Caco-2 (cell line): ENCODE measurements around the gene GGA1. TPM values are rescaled to one million over a fixed set of nuclear protein-coding genes. Genes with fewer than 3 reads are reported as not detected.

Experiments
- BruUV-seq: library from RNA; stranded (reverse); fragments of 400-500 nt; replicated peaks from 2 replicates; lab custom pipeline; 2021; lab: Mats Ljungman, UMichigan
- CTCF ChIA-PET: fragments of 300-600 bp; sonication (Branson Sonifier 250); formaldehyde crosslinking; loops from one replicate; lab custom pipeline; 2022; ENCODE audit warnings: antibody characterized with exemption; lab: Charles Lee
- POLR2A ChIA-PET: fragments of 300-600 bp; sonication (Branson Sonifier 250); formaldehyde crosslinking; loops from one replicate; lab custom pipeline; 2022; ENCODE audit warnings: antibody characterized with exemption; lab: Charles Lee
- DNase-seq, 2 experiments: peaks; one replicate each; pipeline versions ENCODE4 v3.0.0 to v3.0.0-alpha.2; 2020 to 2022
- H3K27me3 ChIP-seq: replicated peaks from 2 replicates; pipeline ENCODE4 v1.6.0; 2011; ENCODE audit warnings: low read length; ENCODE audit not compliant: control insufficient read depth, insufficient read depth
- H3K36me3 ChIP-seq: 2 replicates; pipeline ENCODE4 v1.5.1; 2011; ENCODE audit warnings: low read length; ENCODE audit not compliant: control insufficient read depth, insufficient read depth
- H3K4me1 ChIP-seq: fragments of 250-450 bp; sonication (Bioruptor Pico); 2 replicates; pipeline ENCODE4 v1.5.1; 2020; ENCODE audit warnings: mild to moderate bottlenecking
- H3K4me3 ChIP-seq: 2 replicates; pipeline ENCODE4 v1.5.1; 2011; ENCODE audit warnings: low read depth, mild to moderate bottlenecking, control low read depth, low read length
- H3K9me3 ChIP-seq: fragments of 250-450 bp; sonication (Bioruptor Pico); 2 replicates; pipeline ENCODE4 v1.5.1; 2020; ENCODE audit warnings: mild to moderate bottlenecking, moderate library complexity
- H3K27ac Mint-ChIP-seq: one replicate; pipeline ENCODE4 v1.8.0; 2022; ENCODE audit warnings: mixed read lengths; ENCODE audit not compliant: unreplicated experiment
- H3K27me3 Mint-ChIP-seq: one replicate; pipeline ENCODE4 v1.8.0; 2022; ENCODE audit warnings: mixed read lengths; ENCODE audit not compliant: insufficient read depth, unreplicated experiment
- H3K36me3 Mint-ChIP-seq: one replicate; pipeline ENCODE4 v1.8.0; 2022; ENCODE audit warnings: mild to moderate bottlenecking, mixed read lengths; ENCODE audit not compliant: insufficient read depth, unreplicated experiment
- H3K4me1 Mint-ChIP-seq: one replicate; pipeline ENCODE4 v1.8.0; 2022; ENCODE audit warnings: low read depth, mixed read lengths; ENCODE audit not compliant: unreplicated experiment
- H3K4me3 Mint-ChIP-seq: one replicate; pipeline ENCODE4 v1.8.0; 2022; ENCODE audit warnings: mild to moderate bottlenecking, moderate library complexity, mixed read lengths; ENCODE audit not compliant: unreplicated experiment
- H3K9me3 Mint-ChIP-seq: one replicate; pipeline ENCODE4 v1.8.0; 2022; ENCODE audit warnings: mixed read lengths; ENCODE audit not compliant: unreplicated experiment
- CTCF ChIP-seq, 2 experiments: fragments of 200-600 bp in 1 of 2; IDR thresholded peaks; 1 replicate in 1 of 2; 2 replicates in 1 of 2; pipeline versions ENCODE4 v1.5.1 to v1.8.0; 2011 to 2022; ENCODE audit warnings: antibody characterized with exemption in 1 of 2, control low read depth in 1 of 2, inconsistent platforms in 1 of 2, low read depth in 1 of 2, low read length in 1 of 2, mild to moderate bottlenecking in 1 of 2, moderate library complexity in 1 of 2; ENCODE audit not compliant: insufficient read depth in 1 of 2, severe bottlenecking in 1 of 2, unreplicated experiment in 1 of 2
- intact Hi-C: fragments of 100-400 bp; cut with micrococcal nuclease; formaldehyde crosslinking; loops from one replicate; pipeline ENCODE4 v1.10.0; 2022; ENCODE audit not compliant: unreplicated experiment
- total RNA-seq: library from RNA; stranded (reverse); gene quantifications from 2 replicates; pipeline ENCODE4 v1.2.3, GENCODE V29; 2022

GGA1 gene
- total RNA-seq, 1 experiment from 2014 or later: 65.7 TPM

GRCh38 chr22:37681556-37682049, 73.0 kb downstream of the GGA1 start:
- peak; percentile 81 to 82 for TF ChIP-seq CTCF (IDR thresholded peaks at IDR 0.05; ENCODE audit: insufficient read depth in 1 of 2, low read depth in 1 of 2, low read length in 1 of 2, severe bottlenecking in 1 of 2, unreplicated experiment in 1 of 2)
- no peaks in the 10 kb centered on the region; the same call in 1 of the 2 replicates for H3K27me3 ChIP-seq
- H3K9me3 Mint-ChIP-seq: no peaks in the 10 kb centered on the region
- H3K36me3 Mint-ChIP-seq: peaks cover 15% of the 10 kb centered on the region
- no peaks in the 10 kb centered on the region for H3K36me3 ChIP-seq
- DNase-seq: peak; percentile 81 to 84
- intact Hi-C loops: loop anchor here (1.0 to 10.0 kb wide), 3 partner anchors 38 to 144 kb away; partner anchors contain the start of gene GGA1
- H3K4me3 ChIP-seq: no peak overlapping the region
- CTCF ChIA-PET: interaction anchor here (0.6 to 2.0 kb wide), 10 partner anchors 14 to 132 kb away, joined by 3 to 43 read pairs (median 6); partner anchors contain the start of genes LGALS2 and PDXP
- H3K4me1 Mint-ChIP-seq: peaks cover 3% of the 10 kb centered on the region
- POLR2A ChIA-PET: interaction anchor here (0.6 to 1.2 kb wide), 2 partner anchors 39 to 73 kb away, joined by 3 read pairs; partner anchors contain the start of gene GGA1
- H3K27ac Mint-ChIP-seq: peak overlapping the region; percentile 62
- H3K9me3 ChIP-seq: no peaks in the 10 kb centered on the region
- no peak overlapping the region for H3K4me3 Mint-ChIP-seq
- peaks cover 16% of the 10 kb centered on the region; the same call in 1 of the 2 replicates for H3K4me1 ChIP-seq
- BruUV-seq: no TSS peak
- no peaks in the 10 kb centered on the region for H3K27me3 Mint-ChIP-seq

Other genes starting within 250 kb of the GGA1 start
- gene ELFN2, start 181.4 kb upstream of the GGA1 start, total RNA-seq: 4.0 and 4.6 TPM in 2 replicates
- gene MFNG, start 122.5 kb upstream of the GGA1 start, total RNA-seq: 3.6 TPM in 2 replicates
- gene CARD10, start 89.4 kb upstream of the GGA1 start, total RNA-seq: 26.5 and 31.7 TPM in 2 replicates
- 75.0 and 76.1 TPM in 2 replicates for gene CDC42EP1, start 48.4 kb upstream of the GGA1 start, total RNA-seq
- gene LGALS2, start 28.7 kb upstream of the GGA1 start, total RNA-seq: 33.2 and 35.2 TPM in 2 replicates
- 19.8 and 20.7 TPM in 2 replicates for gene SH3BP1, start 30.8 kb downstream of the GGA1 start, total RNA-seq
- 24.1 and 24.5 TPM in 2 replicates for gene PDXP, start 49.9 kb downstream of the GGA1 start, total RNA-seq
- 3.2 and 4.8 TPM in 2 replicates for gene LGALS1, start 66.8 kb downstream of the GGA1 start, total RNA-seq
- gene NOL12, start 77.5 kb downstream of the GGA1 start, total RNA-seq: 20.2 and 22.3 TPM in 2 replicates
- gene TRIOBP, start 88.2 kb downstream of the GGA1 start, total RNA-seq: 30.7 and 38.4 TPM in 2 replicates
- gene GCAT, start 199.1 kb downstream of the GGA1 start, total RNA-seq: 24.4 and 24.8 TPM in 2 replicates
- gene GALR3, start 214.5 kb downstream of the GGA1 start, total RNA-seq: 0.27 TPM in 1 of 2 replicates, not detected in the other
- gene ANKRD54, start 235.5 kb downstream of the GGA1 start, total RNA-seq: 19.3 and 19.4 TPM in 2 replicates
- 524 and 554 TPM in 2 replicates for gene EIF3L, start 240.6 kb downstream of the GGA1 start, total RNA-seq